A673 (cell line): ENCODE measurements around the gene ANKK1. TPM values are rescaled to one million over a fixed set of nuclear protein-coding genes. Genes with fewer than 3 reads are reported as not detected.

Experiments used
- BruUV-seq: library from RNA; stranded (reverse); fragments of 400-500 nt; replicated peaks from 2 replicates; lab custom pipeline; 2021; lab: Mats Ljungman, UMichigan
- CTCF ChIA-PET: fragments of 300-600 bp; sonication (Branson Sonifier 250); formaldehyde crosslinking; loops from one replicate; lab custom pipeline; 2022; ENCODE audit warnings: antibody characterized with exemption; lab: Charles Lee
- POLR2A ChIA-PET: fragments of 300-600 bp; sonication (Branson Sonifier 250); formaldehyde crosslinking; loops from one replicate; lab custom pipeline; 2022; ENCODE audit warnings: antibody characterized with exemption; ENCODE audit not compliant: low non-redundant PET; lab: Charles Lee
- DNase-seq: peaks from one replicate; pipeline ENCODE4 v3.0.0-alpha.2; 2015; ENCODE audit warnings: low spot score
- H3K27ac ChIP-seq: fragments of 200-600 bp; sonication (generic); 2 replicates; pipeline ENCODE4 v1.5.1; 2016; ENCODE audit warnings: mixed run types, low read depth, mild to moderate bottlenecking, mixed read lengths, antibody characterized with exemption, low read length; ENCODE audit not compliant: poor library complexity, severe bottlenecking
- H3K27me3 ChIP-seq: fragments of 200-600 bp; sonication (generic); replicated peaks from 2 replicates; pipeline ENCODE4 v1.6.1; 2017; ENCODE audit warnings: mixed run types, low read depth, mild to moderate bottlenecking, mixed read lengths, antibody characterized with exemption, low read length; ENCODE audit not compliant: insufficient read depth, poor library complexity
- H3K36me3 ChIP-seq: fragments of 200-600 bp; sonication (generic); 2 replicates; pipeline ENCODE4 v1.6.1; 2016; ENCODE audit warnings: mixed run types, mild to moderate bottlenecking, mixed read lengths, antibody characterized with exemption, low read length; ENCODE audit not compliant: insufficient read depth, poor library complexity, severe bottlenecking
- H3K4me1 ChIP-seq: fragments of 200-600 bp; sonication (generic); 2 replicates; pipeline ENCODE4 v1.6.1; 2017; ENCODE audit warnings: mixed run types, mild to moderate bottlenecking, mixed read lengths, antibody characterized with exemption, low read length; ENCODE audit not compliant: insufficient read depth, poor library complexity, severe bottlenecking
- H3K4me3 ChIP-seq: fragments of 200-600 bp; sonication (generic); 2 replicates; pipeline ENCODE4 v1.5.1; 2016; ENCODE audit warnings: low read depth, mixed run types, mild to moderate bottlenecking, mixed read lengths, low read length; ENCODE audit not compliant: poor library complexity, severe bottlenecking
- H3K9me3 ChIP-seq: fragments of 200-600 bp; sonication (generic); 2 replicates; pipeline ENCODE4 v1.6.1; 2016; ENCODE audit warnings: mixed run types, low read depth, mild to moderate bottlenecking, mixed read lengths, antibody characterized with exemption, low read length; ENCODE audit not compliant: poor library complexity, severe bottlenecking
- CTCF ChIP-seq: fragments of 300-800, 200-600 bp; sonication (generic); conservative IDR thresholded peaks from 2 replicates; pipeline ENCODE4 v1.5.1; 2017; ENCODE audit warnings: low read depth, mild to moderate bottlenecking, antibody characterized with exemption, low read length, moderate library complexity, mixed read lengths
- EZH2 ChIP-seq: fragments of 200-600 bp; sonication (generic); IDR thresholded peaks from 2 replicates; pipeline ENCODE4 v1.6.1; 2017; ENCODE audit warnings: borderline replicate concordance, low read depth, mild to moderate bottlenecking, mixed read lengths, antibody characterized with exemption, low read length; ENCODE audit not compliant: poor library complexity, severe bottlenecking
- intact Hi-C: fragments of 100-400 bp; cut with micrococcal nuclease; formaldehyde crosslinking; loops from one replicate; pipeline ENCODE4 v1.10.0; 2022; ENCODE audit not compliant: unreplicated experiment
- microRNA-seq: library from miRNA; unstranded; fragments of <30 nt; microRNA quantifications from one replicate; pipeline ENCODE4 v1.2.0, GENCODE V29; 2021
- total RNA-seq: library from RNA; stranded (reverse); gene quantifications from 2 replicates; pipeline ENCODE4 v1.2.3, GENCODE V29; 2021

ANKK1 gene
- total RNA-seq, 1 experiment from 2014 or later, result 0.43 TPM

GRCh38 chr11:113447621-113448315, 60.2 kb downstream of the ANKK1 start:
- CTCF ChIA-PET, result no interaction called here
- H3K27ac ChIP-seq, result no peak overlapping the region
- no TSS peak for BruUV-seq
- no peaks in the 10 kb centered on the region for H3K4me1 ChIP-seq
- intact Hi-C loops, result no loop called here
- H3K27me3 ChIP-seq, result peaks cover 13% of the 10 kb centered on the region
- TF ChIP-seq EZH2, result no peak
- TF ChIP-seq CTCF, result no peak
- H3K9me3 ChIP-seq, result no peaks in the 10 kb centered on the region
- DNase-seq, result peak; percentile 33
- no peaks in the 10 kb centered on the region for H3K36me3 ChIP-seq
- POLR2A ChIA-PET, result no interaction called here
- no peak overlapping the region for H3K4me3 ChIP-seq

DNA sequence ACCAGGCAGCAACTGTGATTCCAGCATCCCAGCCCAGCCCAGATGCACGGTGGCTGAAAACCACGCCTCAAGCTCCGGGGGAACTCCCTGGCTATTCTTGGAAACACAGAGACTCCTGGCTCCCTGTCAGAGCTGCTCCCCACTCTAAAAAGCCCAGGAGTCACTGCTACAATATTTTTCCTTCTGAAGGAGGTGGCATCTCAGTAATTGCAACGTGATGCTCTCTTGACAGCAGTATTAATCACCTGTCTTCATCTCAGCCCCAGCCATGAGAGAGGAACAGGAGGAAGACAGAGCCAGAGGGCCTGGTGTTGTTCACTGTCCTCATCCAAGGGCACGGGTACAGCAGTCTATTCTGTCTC, 60.7 kb downstream of the ANKK1 start:
- TF ChIP-seq EZH2, result no peak
- no peak for TF ChIP-seq CTCF
- no TSS peak for BruUV-seq
- H3K27ac ChIP-seq, result no peak overlapping the region
- ChIA-PET CTCF (no interaction called here), POLR2A (no interaction called here)
- no peaks in the 10 kb centered on the region for H3K4me1 ChIP-seq
- H3K9me3 ChIP-seq, result no peaks in the 10 kb centered on the region
- peaks cover 8% of the 10 kb centered on the region for H3K27me3 ChIP-seq
- no peaks in the 10 kb centered on the region for H3K36me3 ChIP-seq
- intact Hi-C loops, result no loop called here
- no peak for DNase-seq
- no peak overlapping the region for H3K4me3 ChIP-seq

- DNase-seq, result no peak
- H3K27ac ChIP-seq, result no peak overlapping the region
- POLR2A ChIA-PET, result no interaction called here
- H3K36me3 ChIP-seq, result no peaks in the 10 kb centered on the region
- no peaks in the 10 kb centered on the region for H3K9me3 ChIP-seq
- H3K4me3 ChIP-seq, result no peak overlapping the region
- intact Hi-C loops, result no loop called here
- no TSS peak for BruUV-seq
- H3K4me1 ChIP-seq, result no peaks in the 10 kb centered on the region
- CTCF ChIA-PET, result no interaction called here
- no peak for TF ChIP-seq EZH2
- peaks cover 5% of the 10 kb centered on the region for H3K27me3 ChIP-seq
Observed at GRCh38 chr11:113449743-113450142, 62.2 kb downstream of the ANKK1 start.

Small RNAs within 50 kb of the gene (microRNA-seq; reads per million reads assigned to microRNA genes)
- gene MIR4301, result not detected

Other genes with a start within 250 kb of the ANKK1 start
- gene TTC12, start 73.2 kb upstream of the ANKK1 start, total RNA-seq, result not detected in 2 replicates
- gene DRD2, start 87.6 kb downstream of the ANKK1 start, total RNA-seq, result 0.39 and 1.2 TPM in 2 replicates